HepG2 (cell line): ENCODE measurements around the gene DNAJC15. TPM values are rescaled to one million over a fixed set of nuclear protein-coding genes. Genes with fewer than 3 reads are reported as not detected.
A peak's percentile ranks its signal among the peaks of the same experiment; 100 is the strongest.

Experiments
- ATAC-seq: fragments of 200-7000 bp; cut with Tn5 transposase; 3 replicates; pipeline ENCODE4 v1.9.1; 2020; ENCODE audit warnings: mild to moderate bottlenecking, moderate library complexity
- BruUV-seq: library from RNA; stranded (reverse); fragments of 400-500 nt; replicated peaks from 2 replicates; lab custom pipeline; 2021; lab: Mats Ljungman, UMichigan
- CTCF ChIA-PET: fragments of 300-600 bp; formaldehyde crosslinking; extraction: SDS; loops from one replicate; lab custom pipeline; 2021; ENCODE audit warnings: low total read pairs, inconsistent platforms, low intra/inter-chr PET ratio; lab: Yijun Ruan, JAX
- POLR2A ChIA-PET: fragments of 350-600 bp; sonication (Branson Sonifier 250); formaldehyde crosslinking; loops from one replicate; lab custom pipeline; 2020; ENCODE audit warnings: antibody characterized with exemption, inconsistent platforms; lab: Yijun Ruan, JAX
- DNase-seq: peaks from one replicate; pipeline ENCODE4 v3.0.0-alpha.2; 2015; ENCODE audit warnings: low spot score
- FAIRE-seq: peaks from 3 replicates; lab custom pipeline; 2011; peaks lifted over from hg19 to GRCh38; lab: Jason Lieb, UNC
- H2AFZ ChIP-seq: one replicate; pipeline ENCODE4 v1.6.1; 2011; ENCODE audit warnings: low read length, inconsistent platforms
- H3K27ac ChIP-seq: fragments of 300-600 bp; 3 replicates; pipeline ENCODE4 v1.8.0; 2011; ENCODE audit warnings: mixed run types, mild to moderate bottlenecking, mixed read lengths, low read length, inconsistent platforms; ENCODE audit not compliant: insufficient read depth; ENCODE audit errors: extremely low read length
- H3K27me3 ChIP-seq, 2 experiments: fragments of 200-600 bp in 1 of 2; 2 replicates in 1 of 2; 3 replicates in 1 of 2; pipeline versions ENCODE4 v1.6.0 to v1.8.0; 2011; ENCODE audit warnings: low read length in 2 of 2, mild to moderate bottlenecking in 2 of 2, moderate library complexity in 2 of 2, inconsistent platforms in 1 of 2; ENCODE audit not compliant: insufficient read depth in 2 of 2, control insufficient read depth in 1 of 2
- H3K36me3 ChIP-seq, 2 experiments: fragments of 200-600 bp in 1 of 2; replicated peaks in 1 of 2; 2 replicates in 1 of 2; 3 replicates in 1 of 2; pipeline versions ENCODE4 v1.5.1 to v1.8.0; 2011; ENCODE audit warnings: low read length in 2 of 2, inconsistent platforms in 1 of 2; ENCODE audit not compliant: insufficient read depth in 2 of 2, control insufficient read depth in 1 of 2
- H3K4me1 ChIP-seq: 2 replicates; pipeline ENCODE4 v1.5.1; 2012; ENCODE audit warnings: low read length, inconsistent platforms; ENCODE audit not compliant: insufficient read depth
- H3K4me2 ChIP-seq: 2 replicates; pipeline ENCODE4 v1.6.0; 2011; ENCODE audit warnings: low read depth, low read length, inconsistent platforms
- H3K4me3 ChIP-seq, 3 experiments: fragments of 200-600 bp in 1 of 3; sonication (generic), shearing (Covaris generic) in 1 of 3; replicated peaks in 1 of 3; 2 replicates each; pipeline ENCODE4 v1.5.1; 2011 to 2016; ENCODE audit warnings: low read length in 3 of 3, inconsistent platforms in 2 of 3, low read depth in 2 of 3, mild to moderate bottlenecking in 2 of 3, control low read depth in 1 of 3, mixed read lengths in 1 of 3; ENCODE audit not compliant: insufficient read depth in 1 of 3
- H3K79me2 ChIP-seq: one replicate; pipeline ENCODE4 v1.6.1; 2011; ENCODE audit warnings: low read length, inconsistent platforms; ENCODE audit not compliant: insufficient read depth
- H3K9ac ChIP-seq: 2 replicates; pipeline ENCODE4 v1.6.0; 2011; ENCODE audit warnings: mild to moderate bottlenecking, low read depth, low read length, inconsistent platforms; ENCODE audit not compliant: insufficient read depth
- H3K9me3 ChIP-seq: 2 replicates; pipeline ENCODE4 v1.5.1; 2012; ENCODE audit warnings: mild to moderate bottlenecking, low read length
- H4K20me1 ChIP-seq: 2 replicates; pipeline ENCODE4 v1.6.0; 2011; ENCODE audit warnings: inconsistent platforms, mild to moderate bottlenecking, low read length, moderate library complexity; ENCODE audit not compliant: insufficient read depth
- ATF3 ChIP-seq: sonication (generic); formaldehyde crosslinking; IDR thresholded peaks from 2 replicates; pipeline ENCODE4 v1.4.0; 2020; ENCODE audit warnings: missing genetic modification reagents
- MAFF ChIP-seq: IDR thresholded peaks from 2 replicates; pipeline ENCODE4 v1.6.1; 2011; ENCODE audit warnings: low read depth, low read length, improper control_type of control experiment
- MAFK ChIP-seq, 2 experiments: IDR thresholded peaks in 1 of 2; conservative IDR thresholded peaks in 1 of 2; 2 replicates each; pipeline ENCODE4 v1.6.1; 2011; ENCODE audit warnings: improper control_type of control experiment in 2 of 2, low read length in 2 of 2
- MXI1 ChIP-seq: IDR thresholded peaks from 3 replicates; pipeline ENCODE4 v1.6.1; 2012; ENCODE audit warnings: low read depth, low read length, inconsistent platforms, borderline replicate concordance
- NFIC ChIP-seq: IDR thresholded peaks from 2 replicates; pipeline ENCODE4 v1.6.1; 2012; ENCODE audit warnings: mild to moderate bottlenecking, low read length, inconsistent platforms
- ZNF543 ChIP-seq: sonication (generic); formaldehyde crosslinking; IDR thresholded peaks from 2 replicates; pipeline ENCODE4 v1.4.0; 2020; ENCODE audit warnings: mild to moderate bottlenecking, missing genetic modification reagents
- WGBS: methylation state at CpG from one replicate; pipeline ENCODE4 v1.1.6; 2017; ENCODE audit warnings: low lambda C conversion rate; 5-methylcytosine and 5-hydroxymethylcytosine counted together
- in situ Hi-C: cut with HindIII; loops from 2 replicates; pipeline ENCODE4 v1.10.0; 2017; ENCODE audit warnings: low pct_unique_long_range_greater_than_20kb; ENCODE audit not compliant: extremely low pct_ligation_motif_present
- intact Hi-C: fragments of 100-400 bp; cut with micrococcal nuclease; formaldehyde crosslinking; loops from one replicate; pipeline ENCODE4 v1.10.0; 2022; ENCODE audit not compliant: unreplicated experiment
- polyA plus RNA-seq, 8 experiments: library from polyadenylated mRNA; depleted of rRNA in 3 of 8; stranded (reverse) in 7 of 8; unstranded in 1 of 8; fragments of >200 nt; fragmentation: Illumina TruSeq in 4 of 8; extraction: Trizol in 4 of 8; gene quantifications; 2 replicates each; pipeline versions ENCODE4 v1.2.1 to v1.2.3, GENCODE V29; 2011 to 2016; ENCODE audit warnings: low read depth in 4 of 8, missing spikeins in 1 of 8, mixed read lengths in 1 of 8; ENCODE audit not compliant: insufficient read depth in 1 of 8
- total RNA-seq, 5 experiments: library from RNA; depleted of rRNA; stranded (reverse); fragments of >200 nt; fragmentation: Illumina TruSeq; extraction: Trizol; gene quantifications; 2 replicates each; pipeline ENCODE4 v1.2.3, GENCODE V29; 2016; ENCODE audit warnings: low read depth in 1 of 5

The DNAJC15 gene
- total and polyA plus RNA-seq, 2 of the 13 experiments (the other 11 are each of a cell fraction or from before 2014, with no cell fraction given), result 23.0 to 31.9 TPM

DNA sequence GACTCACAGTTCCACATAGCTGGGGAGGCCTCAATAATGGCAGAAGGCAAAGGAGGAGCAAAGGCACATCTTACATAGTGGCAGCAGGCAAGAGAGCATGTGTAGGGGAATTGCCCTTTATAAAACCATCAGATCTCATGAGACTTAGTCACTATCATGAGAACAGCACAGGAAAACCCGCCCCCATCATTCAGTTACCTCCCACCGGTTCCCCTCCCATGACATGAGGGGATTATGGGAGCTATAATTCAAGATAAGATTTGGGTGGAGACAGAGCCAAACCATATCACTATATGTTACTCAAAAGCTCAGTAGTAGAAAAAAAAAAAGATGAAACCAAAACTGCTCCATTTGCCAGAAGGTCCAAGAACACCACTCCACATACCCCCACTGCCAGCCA lies 58.5 kb downstream of the DNAJC15 start:
- no peaks in the 10 kb centered on the region for H3K79me2 ChIP-seq
- FAIRE-seq (no peak), ATAC-seq (no peak), DNase-seq (no peak)
- H3K27ac ChIP-seq, result no peak overlapping the region
- POLR2A ChIA-PET, result no interaction called here
- H4K20me1 ChIP-seq, result no peaks in the 10 kb centered on the region
- no peaks in the 10 kb centered on the region for H3K27me3 ChIP-seq
- peaks cover 1 to 17% of the 10 kb centered on the region in 2 experiments; a peak in 2 of 5 replicates for H3K36me3 ChIP-seq
- in situ Hi-C loops, result no loop called here
- BruUV-seq, result no TSS peak
- no peak overlapping the region for H2AFZ ChIP-seq
- no peaks in the 10 kb centered on the region for H3K9me3 ChIP-seq
- no peaks in the 10 kb centered on the region for H3K4me1 ChIP-seq
- intact Hi-C loops, result no loop called here
- H3K9ac ChIP-seq, result no peak overlapping the region
- H3K4me3 ChIP-seq, result no peak overlapping the region
- TF ChIP-seq NFIC (no peak), ATF3 (no peak), MXI1 (no peak)
- TF ChIP-seq, all 625 proteins: peak for 0
- 97% methylated on average over 2 of the region's 2 CpGs for WGBS
- CTCF ChIA-PET, result no interaction called here
- H3K4me2 ChIP-seq, result no peak overlapping the region

DNA sequence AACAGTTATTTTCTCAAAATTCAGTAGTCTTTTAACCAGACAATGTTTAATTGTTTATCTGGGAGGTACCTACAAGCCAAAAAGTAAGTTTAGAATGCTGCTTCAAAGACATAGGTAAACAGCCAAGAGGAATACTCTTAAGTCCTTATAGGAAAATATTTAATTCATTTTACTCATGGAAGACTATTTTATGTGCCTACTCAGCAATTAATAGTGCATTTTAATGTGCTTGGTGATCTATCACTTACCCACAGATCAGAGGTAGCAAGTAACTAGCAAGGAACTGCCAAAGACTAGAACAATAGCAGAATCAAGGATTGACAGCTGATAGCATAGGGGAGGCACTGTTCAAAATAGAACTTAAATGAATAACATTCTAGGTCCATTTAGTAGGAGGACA lies 60.4 kb downstream of the DNAJC15 start:
- H3K4me3 ChIP-seq, result no peak overlapping the region
- ChIA-PET POLR2A (no interaction called here), CTCF (no interaction called here)
- TF ChIP-seq ZNF543 (CRISPR knock-in tag) (no peak), MAFF (peak; percentile 90), MAFK (conservative IDR thresholded peaks at IDR 0.05 in 1 of 2, IDR thresholded peaks at IDR 0.05 in 1 of 2; ENCODE audit: low read length in 2 of 2) (peak; percentile 82 to 93)
- ATAC-seq (no peak), FAIRE-seq (no peak), DNase-seq (no peak)
- no peak overlapping the region for H3K27ac ChIP-seq
- H2AFZ ChIP-seq, result no peak overlapping the region
- H3K4me1 ChIP-seq, result no peaks in the 10 kb centered on the region
- in situ Hi-C loops, result no loop called here
- H3K4me2 ChIP-seq, result no peak overlapping the region
- H4K20me1 ChIP-seq, result no peaks in the 10 kb centered on the region
- no peaks in the 10 kb centered on the region for H3K27me3 ChIP-seq
- peaks cover 3 to 9% of the 10 kb centered on the region in 2 experiments; a peak in 2 of 5 replicates for H3K36me3 ChIP-seq
- H3K9ac ChIP-seq, result no peak overlapping the region
- intact Hi-C loops, result no loop called here
- BruUV-seq, result no TSS peak
- H3K79me2 ChIP-seq, result no peaks in the 10 kb centered on the region
- H3K9me3 ChIP-seq, result no peaks in the 10 kb centered on the region
